GM18907 (cell line): ENCODE data around the gene CA12.
"Not testable (repeated sequence)": the region's sequence is repeated elsewhere in the genome, so short reads cannot be mapped to it uniquely, and the experiment has no call there.

Experiments used
- ATAC-seq: cut with Tn5 transposase; IDR thresholded peaks from one replicate; pipeline ENCODE4 v1.9.1; 2021; ENCODE audit warnings: mild to moderate bottlenecking, moderate library complexity; ENCODE audit not compliant: unreplicated experiment

Gene CA12

GRCh38 chr15:63339006-63339766 is 42.5 kb downstream of the CA12 start:
- no peak for ATAC-seq

GRCh38 chr15:63338170-63338569 is 43.5 kb downstream of the CA12 start:
- ATAC-seq = no peak

GRCh38 chr15:63337046-63337445 is 44.6 kb downstream of the CA12 start:
- no peak for ATAC-seq

GRCh38 chr15:63335543-63336240 is 46.0 kb downstream of the CA12 start:
- ATAC-seq = no peak

GRCh38 chr15:63334821-63335220 is 46.8 kb downstream of the CA12 start:
- ATAC-seq = no peak

- no peak for ATAC-seq
Measured at GRCh38 chr15:63332367-63333124, 49.1 kb downstream of the CA12 start.

DNA sequence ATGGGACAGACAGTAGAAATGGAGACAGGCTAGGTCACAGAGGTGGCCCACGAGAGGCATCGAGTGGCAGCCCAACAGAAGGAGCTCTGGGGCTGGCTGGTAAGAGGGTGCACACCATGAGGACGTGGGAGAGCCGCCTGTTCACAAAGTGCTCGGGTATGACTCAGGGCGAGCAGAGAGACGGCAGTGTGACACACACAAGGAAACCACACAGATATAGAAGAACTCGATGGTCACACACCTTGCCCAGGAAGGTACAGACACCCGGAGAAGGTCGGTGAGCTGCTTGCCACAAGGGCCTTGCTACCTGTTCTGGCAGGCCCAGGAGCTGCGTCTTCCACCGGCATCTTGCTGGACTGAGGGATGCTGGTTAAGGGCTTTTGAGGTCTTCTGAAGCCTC is 50.2 kb downstream of the CA12 start:
- no peak for ATAC-seq

GRCh38 chr15:63330926-63331325 is 50.7 kb downstream of the CA12 start:
- ATAC-seq = no peak

GRCh38 chr15:63329567-63330350 is 51.9 kb downstream of the CA12 start:
- ATAC-seq = no peak

DNA sequence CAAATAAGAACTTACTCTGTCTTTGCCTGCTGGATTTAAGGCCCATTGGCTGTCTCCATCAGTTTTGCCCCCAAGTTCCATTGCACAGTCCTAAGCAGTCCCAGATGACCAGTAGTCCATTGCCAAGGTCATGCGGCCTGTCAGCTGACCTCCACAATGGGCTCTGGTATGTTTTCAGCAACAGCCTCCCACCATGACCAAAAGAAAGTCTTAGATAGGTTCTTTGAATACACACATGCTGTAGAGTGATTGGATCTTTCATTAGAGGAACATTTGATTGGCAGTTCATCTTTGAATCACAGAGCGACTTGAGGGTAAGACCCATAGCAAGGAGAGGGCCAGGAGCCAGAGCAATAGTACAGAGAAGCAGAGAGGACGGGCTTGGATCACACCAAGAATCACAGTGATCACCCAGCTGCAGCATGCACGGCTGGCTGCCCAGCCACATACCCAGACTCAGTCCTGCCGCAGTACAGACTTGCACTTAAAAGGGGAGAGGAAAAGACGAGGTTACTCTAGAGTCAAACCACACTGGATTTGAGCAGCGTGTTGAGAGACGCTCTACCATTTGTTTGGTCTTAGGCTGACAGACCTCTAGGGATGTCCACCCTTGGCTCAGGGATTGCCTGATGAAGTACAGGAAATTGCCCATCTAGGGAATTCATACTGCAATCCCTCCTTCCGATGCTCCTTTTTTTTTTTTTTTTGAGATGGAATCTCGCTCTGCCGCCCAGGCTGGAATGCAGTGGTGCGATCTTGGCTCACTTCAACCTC is 53.8 kb downstream of the CA12 start:
- no peak for ATAC-seq

GRCh38 chr15:63324770-63325169 is 56.9 kb downstream of the CA12 start:
- no peak for ATAC-seq

- no peak for ATAC-seq
Measured at GRCh38 chr15:63323798-63324563, 57.7 kb downstream of the CA12 start.

DNA sequence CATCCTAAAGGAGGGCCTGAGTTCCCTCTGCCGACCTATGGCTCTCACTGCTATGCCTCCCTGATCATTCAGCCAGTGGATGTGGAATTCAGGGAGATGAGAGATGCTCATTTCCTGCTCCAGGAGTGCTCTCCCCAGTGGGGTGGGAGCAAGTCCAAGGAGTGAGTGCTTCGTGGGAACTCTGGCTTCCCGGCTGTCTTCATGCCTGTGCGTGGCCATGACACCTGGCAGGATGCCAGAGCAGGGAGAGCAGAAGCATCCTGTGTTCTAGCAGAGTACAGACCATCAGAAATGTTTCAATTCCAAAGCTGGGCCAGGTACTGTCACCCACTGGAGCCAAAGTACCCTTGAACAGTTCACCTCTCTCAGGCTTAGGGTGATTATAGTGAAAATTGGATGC is 59.1 kb downstream of the CA12 start:
- no peak for ATAC-seq

- ATAC-seq = no peak
Measured at GRCh38 chr15:63321462-63321861, 60.2 kb downstream of the CA12 start.

DNA sequence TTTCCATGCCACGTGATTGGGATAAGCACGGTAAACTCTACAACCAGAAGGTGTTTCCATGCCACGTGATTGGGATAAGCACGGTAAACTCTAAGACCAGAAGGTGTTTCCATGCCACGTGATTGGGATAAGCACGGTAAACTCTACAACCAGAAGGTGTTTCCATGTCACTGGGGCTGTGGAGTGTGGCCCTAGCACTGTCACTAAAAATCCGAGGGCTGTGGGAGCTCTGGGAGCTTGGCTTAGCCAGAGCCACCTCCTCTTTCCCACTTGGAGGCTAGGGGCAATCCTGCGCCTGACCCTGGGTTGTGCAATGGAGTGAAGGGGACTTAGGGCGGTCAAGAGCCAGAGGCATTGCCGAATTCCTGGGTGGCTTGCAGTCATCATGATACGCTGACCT is 60.7 kb downstream of the CA12 start:
- not testable (repeated sequence) for ATAC-seq

DNA sequence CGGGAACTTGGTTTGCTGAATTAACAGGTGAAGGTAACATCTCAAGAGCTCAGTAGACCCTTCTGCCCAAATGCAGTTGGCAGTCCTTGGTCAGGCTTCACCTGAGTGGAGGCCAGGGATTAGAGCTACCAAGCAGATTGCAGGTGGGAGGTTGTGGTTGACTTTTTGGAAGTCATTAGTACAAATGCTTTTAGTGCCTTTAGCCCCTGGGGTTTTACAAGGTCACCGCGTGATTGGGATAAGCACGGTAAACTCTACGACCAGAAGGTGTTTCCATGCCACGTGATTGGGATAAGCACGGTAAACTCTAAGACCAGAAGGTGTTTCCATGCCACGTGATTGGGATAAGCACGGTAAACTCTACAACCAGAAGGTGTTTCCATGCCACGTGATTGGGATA is 61.2 kb downstream of the CA12 start:
- not testable (repeated sequence) for ATAC-seq

DNA sequence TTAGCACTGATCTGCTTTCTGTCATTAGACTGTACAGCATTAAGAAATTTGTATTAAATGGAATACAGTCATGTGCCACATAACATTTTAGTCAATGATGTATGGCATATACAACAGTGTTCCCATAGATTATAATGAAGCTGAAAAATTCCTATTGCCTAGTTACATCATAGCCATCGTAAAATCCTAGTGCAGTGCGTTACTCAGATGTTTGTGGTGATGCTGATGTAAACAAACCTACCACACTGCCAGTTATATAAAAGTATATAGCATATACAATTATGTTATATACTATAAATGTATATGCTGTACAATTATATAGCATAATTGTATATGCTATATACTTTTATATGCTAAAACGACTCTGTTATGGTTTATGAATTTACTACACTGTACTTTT is 62.6 kb downstream of the CA12 start:
- ATAC-seq = no peak

GRCh38 chr15:63318344-63318743 is 63.3 kb downstream of the CA12 start:
- ATAC-seq = no peak

GRCh38 chr15:63314409-63314808 is 67.2 kb downstream of the CA12 start:
- no peak for ATAC-seq
